Measurements from ENCODE around the gene CLIP1.

Gene CLIP1

GRCh38 chr12:122318607-122319605, 103.6 kb downstream of the CLIP1 start:
- DNase-seq (ENCODE audit: low read depth in 2 of 2, low spot score in 1 of 2), result no peak

GRCh38 chr12:122312926-122313325, 109.5 kb downstream of the CLIP1 start:
- DNase-seq (ENCODE audit: low read depth in 2 of 2, low spot score in 1 of 2), result no peak

GRCh38 chr12:122311696-122312095, 110.8 kb downstream of the CLIP1 start:
- DNase-seq (ENCODE audit: low read depth in 2 of 2, low spot score in 1 of 2), result no peak

- no peak for DNase-seq (ENCODE audit: low read depth in 2 of 2, low spot score in 1 of 2)
Measured at GRCh38 chr12:122310626-122311333, 111.7 kb downstream of the CLIP1 start.

GRCh38 chr12:122309564-122310121, 112.8 kb downstream of the CLIP1 start:
- DNase-seq (ENCODE audit: low read depth in 2 of 2, low spot score in 1 of 2), result no peak

GRCh38 chr12:122308811-122309210, 113.7 kb downstream of the CLIP1 start:
- no peak for DNase-seq (ENCODE audit: low read depth in 2 of 2, low spot score in 1 of 2)

- no peak for DNase-seq (ENCODE audit: low read depth in 2 of 2, low spot score in 1 of 2)
Measured at GRCh38 chr12:122306407-122306806, 116.1 kb downstream of the CLIP1 start.

GRCh38 chr12:122304924-122305323, 117.5 kb downstream of the CLIP1 start:
- DNase-seq (ENCODE audit: low read depth in 2 of 2, low spot score in 1 of 2), result no peak

GRCh38 chr12:122303068-122303467, 119.4 kb downstream of the CLIP1 start:
- no peak for DNase-seq (ENCODE audit: low read depth in 2 of 2, low spot score in 1 of 2)

GRCh38 chr12:122298071-122298748, 124.3 kb downstream of the CLIP1 start:
- DNase-seq (ENCODE audit: low read depth in 2 of 2, low spot score in 1 of 2), result no peak

GRCh38 chr12:122297494-122297893, 125.0 kb downstream of the CLIP1 start:
- DNase-seq (ENCODE audit: low read depth in 2 of 2, low spot score in 1 of 2), result no peak

- no peak for DNase-seq (ENCODE audit: low read depth in 2 of 2, low spot score in 1 of 2)
Measured at GRCh38 chr12:122295877-122296276, 126.6 kb downstream of the CLIP1 start.

- no peak for DNase-seq (ENCODE audit: low read depth in 2 of 2, low spot score in 1 of 2)
Measured at GRCh38 chr12:122293081-122293480, 129.4 kb downstream of the CLIP1 start.

GRCh38 chr12:122291431-122291830, 131.0 kb downstream of the CLIP1 start:
- DNase-seq (ENCODE audit: low read depth in 2 of 2, low spot score in 1 of 2), result no peak

- DNase-seq (ENCODE audit: low read depth in 2 of 2, low spot score in 1 of 2), result no peak
Measured at GRCh38 chr12:122283680-122284079, 138.8 kb downstream of the CLIP1 start.

- DNase-seq (ENCODE audit: low read depth in 2 of 2, low spot score in 1 of 2), result no peak
Measured at GRCh38 chr12:122282061-122282460, 140.4 kb downstream of the CLIP1 start.

- no peak for DNase-seq (ENCODE audit: low read depth in 2 of 2, low spot score in 1 of 2)
Measured at GRCh38 chr12:122276242-122276641, 146.2 kb downstream of the CLIP1 start.

- no peak for DNase-seq (ENCODE audit: low read depth in 2 of 2, low spot score in 1 of 2)
Measured at GRCh38 chr12:122275459-122275858, 147.0 kb downstream of the CLIP1 start.

GRCh38 chr12:122266230-122266901, 156.1 kb downstream of the CLIP1 start, which contains the start of gene VPS33A:
Gene VPS33A (minus strand): TSS chr12:122266494. CDS start chr12:122266408, 86 bp downstream.
- peak; percentile 79 to 88 for DNase-seq (ENCODE audit: low read depth in 2 of 2, low spot score in 1 of 2)

- DNase-seq (ENCODE audit: low read depth in 2 of 2, low spot score in 1 of 2), result no peak
Measured at GRCh38 chr12:122265886-122266229, 156.6 kb downstream of the CLIP1 start.

GRCh38 chr12:122265476-122265875, 157.0 kb downstream of the CLIP1 start:
- DNase-seq (ENCODE audit: low read depth in 2 of 2, low spot score in 1 of 2), result no peak

Measured in stimulated activated CD8-positive, alpha-beta memory T cell treated with anti-CD3 and anti-CD28 coated beads, Interleukin-4, amount 100 ng/mL, for 1 hour (primary cell).